ENCODE results near the gene KCNK4. TPM values are rescaled to one million over a fixed set of nuclear protein-coding genes. Genes with fewer than 3 reads are reported as not detected.

KCNK4 gene
- not detected for total RNA-seq

DNA sequence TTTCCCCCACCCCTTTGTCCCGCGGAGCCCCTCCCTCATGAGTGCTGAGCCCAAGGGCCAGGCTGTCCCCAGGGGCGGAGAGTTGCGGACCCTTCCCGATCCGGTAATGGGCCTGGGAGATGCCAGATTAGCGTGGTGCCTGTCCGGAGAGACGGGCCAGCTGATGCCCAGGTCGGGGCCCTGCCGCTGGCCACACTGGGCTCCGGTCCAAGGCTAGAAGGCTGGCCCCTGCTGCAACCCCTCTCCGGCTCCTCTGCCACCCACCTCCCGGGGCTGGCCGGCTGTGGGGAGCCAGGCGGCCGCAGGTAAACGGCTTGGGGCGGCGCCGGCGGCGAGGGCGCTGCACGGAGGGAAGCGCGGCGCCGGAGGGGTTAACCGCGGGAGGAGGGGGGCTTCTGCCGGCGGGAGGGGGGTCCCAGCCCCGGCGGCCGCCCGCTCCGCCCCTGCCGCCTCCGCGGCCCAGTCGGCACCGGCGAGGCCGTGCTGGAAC is at the start of gene KCNK4:
Gene KCNK4, plus strand, starts transcription at position 41 of the 490 bp plus-strand sequence. CDS start 1,717 bp downstream, outside the sequence.
- Histone ChIP-seq H3K4me1 (peaks cover 3% of the 10 kb centered on the region), H3K9me3 (no peaks in the 10 kb centered on the region), H3K9ac (ENCODE audit: low read depth in 2 of 2, low read length in 2 of 2) (peak within 1 kb of the TSS in 1 of 2 donors; percentile 43), H3K27me3 (peaks cover 51% of the 10 kb centered on the region), H3K27ac (no peak within 1 kb of the TSS), H3K36me3 (no peaks in the 10 kb centered on the region), H3K4me3 (peak within 1 kb of the TSS; percentile 19)
- no peak for DNase-seq
- TF ChIP-seq, protein P1, sequence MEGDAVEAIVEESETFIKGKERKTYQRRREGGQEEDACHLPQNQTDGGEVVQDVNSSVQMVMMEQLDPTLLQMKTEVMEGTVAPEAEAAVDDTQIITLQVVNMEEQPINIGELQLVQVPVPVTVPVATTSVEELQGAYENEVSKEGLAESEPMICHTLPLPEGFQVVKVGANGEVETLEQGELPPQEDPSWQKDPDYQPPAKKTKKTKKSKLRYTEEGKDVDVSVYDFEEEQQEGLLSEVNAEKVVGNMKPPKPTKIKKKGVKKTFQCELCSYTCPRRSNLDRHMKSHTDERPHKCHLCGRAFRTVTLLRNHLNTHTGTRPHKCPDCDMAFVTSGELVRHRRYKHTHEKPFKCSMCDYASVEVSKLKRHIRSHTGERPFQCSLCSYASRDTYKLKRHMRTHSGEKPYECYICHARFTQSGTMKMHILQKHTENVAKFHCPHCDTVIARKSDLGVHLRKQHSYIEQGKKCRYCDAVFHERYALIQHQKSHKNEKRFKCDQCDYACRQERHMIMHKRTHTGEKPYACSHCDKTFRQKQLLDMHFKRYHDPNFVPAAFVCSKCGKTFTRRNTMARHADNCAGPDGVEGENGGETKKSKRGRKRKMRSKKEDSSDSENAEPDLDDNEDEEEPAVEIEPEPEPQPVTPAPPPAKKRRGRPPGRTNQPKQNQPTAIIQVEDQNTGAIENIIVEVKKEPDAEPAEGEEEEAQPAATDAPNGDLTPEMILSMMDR (IDR thresholded peaks at IDR 0.05), result no peak
- intact Hi-C loops (cut with DNase I), result no loop called here

DNA sequence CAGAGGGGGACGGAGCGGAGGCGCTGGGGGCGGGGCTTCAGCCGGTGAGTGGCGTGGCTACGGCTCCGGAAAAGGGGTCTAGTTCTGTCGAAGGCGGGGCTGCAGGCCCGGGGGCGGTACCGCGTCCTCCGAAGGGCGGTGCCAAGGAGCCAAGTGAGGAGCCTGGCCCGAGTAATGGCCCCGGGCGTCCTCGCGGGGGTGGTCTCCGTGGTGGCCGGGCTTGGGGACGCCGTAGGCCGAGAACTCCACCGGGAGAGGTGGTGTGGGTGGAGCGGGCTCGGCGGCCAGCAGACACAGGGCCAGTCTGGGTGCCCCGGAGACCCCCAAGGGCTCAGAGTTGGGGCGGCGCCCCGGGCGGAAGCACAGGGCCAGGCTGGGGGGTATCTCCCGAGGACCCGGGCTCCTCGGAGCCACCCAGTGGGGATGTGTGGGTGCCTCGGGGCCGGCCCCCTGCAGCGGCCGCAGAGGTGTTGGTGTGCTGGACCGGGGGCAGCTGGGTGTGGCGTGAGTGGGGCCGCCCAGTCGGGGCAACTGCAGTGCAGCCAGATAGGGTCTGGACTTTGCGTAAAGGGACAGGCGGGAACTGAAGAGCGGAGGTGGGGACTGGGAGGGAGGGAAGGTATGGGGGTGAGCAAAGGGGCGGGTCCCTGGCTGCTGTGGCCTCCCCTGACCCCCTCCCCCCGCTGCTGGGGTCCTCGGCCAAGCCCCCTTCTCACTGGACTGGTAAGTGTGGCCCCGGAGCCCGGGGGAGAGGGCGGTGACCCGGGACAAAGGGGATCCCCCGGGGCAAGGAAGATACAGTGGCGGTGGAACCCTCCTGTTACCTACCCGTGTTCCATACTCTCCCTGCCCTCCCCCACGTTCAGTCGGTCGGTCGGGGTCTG is 49.4 kb upstream of the KCNK4 start:
- H3K36me3 ChIP-seq, result no peaks in the 10 kb centered on the region
- peak overlapping the region; percentile 95 for H3K4me3 ChIP-seq
- H3K27ac ChIP-seq, result peak overlapping the region; percentile 96
- intact Hi-C loops (cut with DNase I), result no loop called here
- H3K9ac ChIP-seq (ENCODE audit: low read depth in 2 of 2, low read length in 2 of 2), result peak overlapping the region; percentile 92 to 95
- peaks cover 20% of the 10 kb centered on the region for H3K4me1 ChIP-seq
- no peaks in the 10 kb centered on the region for H3K9me3 ChIP-seq
- H3K27me3 ChIP-seq, result no peaks in the 10 kb centered on the region
- DNase-seq, result peak; percentile 74
- TF ChIP-seq, protein P1 (IDR thresholded peaks at IDR 0.05), result no peak

DNA sequence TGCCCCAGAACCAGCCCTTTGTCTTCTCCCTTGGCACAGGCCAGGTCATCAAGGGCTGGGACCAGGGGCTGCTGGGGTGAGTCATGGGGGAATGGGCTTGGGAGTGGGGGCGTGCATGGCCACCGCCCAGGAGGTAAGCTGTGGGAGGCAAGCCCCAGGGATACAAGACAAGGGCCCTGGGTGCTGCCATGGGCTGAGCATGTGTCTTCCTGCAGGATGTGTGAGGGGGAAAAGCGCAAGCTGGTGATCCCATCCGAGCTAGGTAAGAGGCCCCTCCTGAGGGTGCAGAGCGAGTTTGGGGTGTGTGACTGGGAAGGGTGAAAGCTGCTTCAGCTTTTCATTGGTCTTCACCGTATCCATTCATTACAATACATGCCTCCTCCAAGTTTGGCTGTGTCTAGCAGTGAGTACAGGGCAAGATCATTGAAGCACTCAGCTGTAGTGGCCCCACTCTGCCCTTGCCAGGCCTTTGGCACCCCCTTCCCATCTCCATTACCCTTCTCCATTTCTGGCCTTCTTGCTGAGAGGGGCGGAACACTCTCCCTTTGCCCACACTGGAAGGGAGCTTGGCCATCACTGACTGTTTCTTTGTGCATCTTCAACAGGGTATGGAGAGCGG is 47.8 kb upstream of the KCNK4 start:
- intact Hi-C loops (cut with DNase I), result no loop called here
- peak overlapping the region; percentile 96 for H3K27ac ChIP-seq
- TF ChIP-seq, protein P1 (IDR thresholded peaks at IDR 0.05), result no peak
- H3K4me1 ChIP-seq, result peaks cover 12% of the 10 kb centered on the region
- H3K9ac ChIP-seq (ENCODE audit: low read depth in 2 of 2, low read length in 2 of 2), result peak overlapping the region; percentile 36 to 92
- no peaks in the 10 kb centered on the region for H3K36me3 ChIP-seq
- peak overlapping the region; percentile 95 for H3K4me3 ChIP-seq
- H3K9me3 ChIP-seq, result no peaks in the 10 kb centered on the region
- no peak for DNase-seq
- no peaks in the 10 kb centered on the region for H3K27me3 ChIP-seq

DNA sequence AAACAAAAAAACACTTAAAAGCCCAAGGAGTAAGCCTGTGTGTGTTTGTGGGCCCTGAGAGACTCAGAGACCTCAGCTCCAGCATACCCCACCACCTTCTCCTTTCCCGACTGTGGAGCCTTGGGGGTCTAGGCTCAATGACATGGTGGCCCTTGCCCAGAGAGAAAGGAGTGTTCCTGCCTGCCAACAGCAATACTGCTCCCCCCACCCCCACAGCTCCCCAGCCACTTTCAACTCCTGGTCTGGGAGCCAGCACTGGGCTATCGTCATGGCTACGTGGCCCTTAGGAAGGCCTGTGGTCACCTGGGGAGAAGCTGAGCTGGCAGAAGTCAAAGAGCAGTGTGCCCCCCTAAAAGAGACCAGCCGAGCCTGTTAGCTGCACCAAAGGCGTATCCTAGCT is 47.0 kb upstream of the KCNK4 start:
- DNase-seq, result no peak
- TF ChIP-seq, protein P1 (IDR thresholded peaks at IDR 0.05), result no peak
- H3K27ac ChIP-seq, result no peak overlapping the region
- no peak overlapping the region for H3K9ac ChIP-seq (ENCODE audit: low read depth in 2 of 2, low read length in 2 of 2)
- H3K4me3 ChIP-seq, result no peak overlapping the region
- no peaks in the 10 kb centered on the region for H3K9me3 ChIP-seq
- intact Hi-C loops (cut with DNase I), result no loop called here
- H3K36me3 ChIP-seq, result no peaks in the 10 kb centered on the region
- H3K4me1 ChIP-seq, result peaks cover 12% of the 10 kb centered on the region
- H3K27me3 ChIP-seq, result no peaks in the 10 kb centered on the region

DNA sequence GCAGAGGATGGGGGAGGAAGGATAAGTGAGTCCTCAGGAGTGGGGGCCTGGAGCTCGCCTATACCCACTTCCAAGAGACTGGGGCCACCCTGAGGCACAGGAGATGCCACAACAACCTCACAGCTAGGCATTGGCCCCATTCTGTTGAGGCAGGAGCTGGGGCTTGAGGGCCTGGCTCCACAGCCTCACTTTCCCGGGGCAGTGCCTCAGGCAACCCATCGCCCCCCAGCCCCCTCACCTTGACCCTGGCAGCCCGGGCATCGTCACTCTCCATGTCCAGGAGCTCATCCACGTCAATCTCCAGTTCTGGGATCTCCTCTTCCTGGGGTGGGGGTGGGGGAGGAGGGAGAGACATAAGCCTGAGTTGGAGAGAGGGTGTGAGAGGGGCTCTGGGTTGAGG is 46.1 kb upstream of the KCNK4 start:
- Histone ChIP-seq H3K9me3 (no peaks in the 10 kb centered on the region), H3K36me3 (no peaks in the 10 kb centered on the region), H3K4me3 (peak overlapping the region; percentile 68), H3K4me1 (peaks cover 9% of the 10 kb centered on the region), H3K27me3 (no peaks in the 10 kb centered on the region), H3K9ac (ENCODE audit: low read depth in 2 of 2, low read length in 2 of 2) (peak overlapping the region; percentile 58 to 100), H3K27ac (peak overlapping the region; percentile 71)
- intact Hi-C loops (cut with DNase I), result no loop called here
- no peak for DNase-seq
- TF ChIP-seq, protein P1 (IDR thresholded peaks at IDR 0.05), result no peak
